Loucy (cell line): Measurements from ENCODE around the gene C14orf180.

Experiments used
- H2AFZ ChIP-seq: fragments of 200-600 bp; sonication (generic); 2 replicates; pipeline ENCODE4 v1.6.0; 2016; ENCODE audit warnings: antibody characterized with exemption, mild to moderate bottlenecking, low read length, moderate library complexity
- H3F3A ChIP-seq: fragments of 200-600 bp; 2 replicates; pipeline ENCODE4 v1.6.0; 2016; ENCODE audit warnings: antibody characterized with exemption, low read depth, mild to moderate bottlenecking
- H3K27me3 ChIP-seq: fragments of 200-600 bp; sonication (generic); 2 replicates; pipeline ENCODE4 v1.6.1; 2014; ENCODE audit warnings: low read length, mild to moderate bottlenecking; ENCODE audit not compliant: insufficient read depth, poor library complexity, severe bottlenecking
- H3K36me3 ChIP-seq: fragments of 200-600 bp; sonication (generic); 2 replicates; pipeline ENCODE4 v1.6.1; 2016; ENCODE audit warnings: low read length; ENCODE audit not compliant: insufficient read depth
- H3K4me1 ChIP-seq: fragments of 200-600 bp; sonication (generic); 2 replicates; pipeline ENCODE4 v1.5.1; 2014; ENCODE audit warnings: low read length, mild to moderate bottlenecking; ENCODE audit not compliant: insufficient read depth, poor library complexity, severe bottlenecking
- H3K4me2 ChIP-seq: fragments of 200-600 bp; sonication (generic); 2 replicates; pipeline ENCODE4 v1.6.0; 2014; ENCODE audit warnings: antibody characterized with exemption, low read length, low read depth, mild to moderate bottlenecking; ENCODE audit not compliant: poor library complexity, severe bottlenecking
- H3K4me3 ChIP-seq: fragments of 200-600 bp; sonication (generic); 2 replicates; pipeline ENCODE4 v1.5.1; 2014; ENCODE audit warnings: low read length, mild to moderate bottlenecking, mixed read lengths; ENCODE audit not compliant: poor library complexity, severe bottlenecking
- H3K79me2 ChIP-seq: fragments of 200-600 bp; sonication (generic); 2 replicates; pipeline ENCODE4 v1.6.1; 2014; ENCODE audit warnings: low read length; ENCODE audit not compliant: insufficient read depth
- H3K9ac ChIP-seq: fragments of 200-600 bp; sonication (generic); 2 replicates; pipeline ENCODE4 v1.6.0; 2014; ENCODE audit warnings: mild to moderate bottlenecking, low read depth, low read length, moderate library complexity; ENCODE audit not compliant: poor library complexity, severe bottlenecking
- H3K9me2 ChIP-seq: fragments of 200-600 bp; sonication (generic); replicated peaks from 2 replicates; pipeline ENCODE4 v1.6.1; 2016; ENCODE audit warnings: low read depth, low read length, mixed read lengths
- H3K9me3 ChIP-seq: fragments of 200-600 bp; sonication (generic); 2 replicates; pipeline ENCODE4 v1.6.1; 2014; ENCODE audit warnings: mild to moderate bottlenecking, antibody characterized with exemption, low read length, low read depth; ENCODE audit not compliant: insufficient read depth
- H4K20me1 ChIP-seq: fragments of 200-600 bp; sonication (generic); 2 replicates; pipeline ENCODE4 v1.6.0; 2014; ENCODE audit warnings: antibody characterized with exemption, low read length, mild to moderate bottlenecking; ENCODE audit not compliant: insufficient read depth, poor library complexity, severe bottlenecking
- CTCF ChIP-seq: fragments of 200-600 bp; sonication (generic); conservative IDR thresholded peaks from 2 replicates; pipeline ENCODE4 v1.5.1; 2014; ENCODE audit warnings: mild to moderate bottlenecking, antibody characterized with exemption, low read length
- EZH2phosphoT487 ChIP-seq: fragments of 200-600 bp; IDR thresholded peaks from 2 replicates; pipeline ENCODE4 v1.6.1; 2018; ENCODE audit warnings: antibody characterized with exemption, mild to moderate bottlenecking, moderate library complexity, borderline replicate concordance

The C14orf180 gene

DNA sequence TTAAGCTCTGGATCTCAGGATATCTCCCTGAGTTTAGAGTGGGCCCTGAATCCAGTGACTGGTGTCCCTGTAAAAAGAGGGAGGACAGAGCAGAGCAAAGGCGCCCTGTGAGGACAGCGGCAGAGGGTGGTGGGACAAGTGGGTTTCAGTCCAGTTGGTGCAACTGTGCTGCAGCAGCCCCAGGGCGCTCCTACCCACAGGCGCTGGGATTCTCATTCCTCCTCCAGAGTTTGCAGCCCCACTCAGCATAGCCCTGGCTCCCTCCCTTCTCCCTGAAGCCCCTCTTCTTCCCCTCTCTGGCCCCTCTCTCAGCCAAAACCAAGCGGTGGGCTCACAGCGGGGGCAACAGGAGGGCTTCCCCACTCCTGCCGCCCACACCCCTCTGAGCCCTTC lies 23.4 kb downstream of the C14orf180 start:
- no peaks in the 10 kb centered on the region for H3F3A ChIP-seq
- no peaks in the 10 kb centered on the region for H4K20me1 ChIP-seq
- no peaks in the 10 kb centered on the region for H3K36me3 ChIP-seq
- H3K79me2 ChIP-seq, result no peaks in the 10 kb centered on the region
- no peaks in the 10 kb centered on the region for H3K4me1 ChIP-seq
- no peak overlapping the region for H3K4me3 ChIP-seq
- H3K27me3 ChIP-seq, result no peaks in the 10 kb centered on the region
- no peak overlapping the region for H3K4me2 ChIP-seq
- H3K9me3 ChIP-seq, result no peaks in the 10 kb centered on the region
- no peak overlapping the region for H3K9ac ChIP-seq
- TF ChIP-seq CTCF (no peak), EZH2phosphoT487 (no peak)
- H2AFZ ChIP-seq, result no peak overlapping the region
- no peaks in the 10 kb centered on the region for H3K9me2 ChIP-seq

GRCh38 chr14:104603711-104604401 lies 24.3 kb downstream of the C14orf180 start:
- Histone ChIP-seq H4K20me1 (no peaks in the 10 kb centered on the region), H3K9me2 (no peaks in the 10 kb centered on the region), H3K79me2 (no peaks in the 10 kb centered on the region), H3K9me3 (no peaks in the 10 kb centered on the region), H3K9ac (no peak overlapping the region), H3K4me1 (no peaks in the 10 kb centered on the region), H3K4me2 (no peak overlapping the region), H3K27me3 (no peaks in the 10 kb centered on the region), H3F3A (no peaks in the 10 kb centered on the region), H2AFZ (no peak overlapping the region), H3K4me3 (no peak overlapping the region), H3K36me3 (no peaks in the 10 kb centered on the region)
- TF ChIP-seq EZH2phosphoT487 (no peak), CTCF (no peak)

DNA sequence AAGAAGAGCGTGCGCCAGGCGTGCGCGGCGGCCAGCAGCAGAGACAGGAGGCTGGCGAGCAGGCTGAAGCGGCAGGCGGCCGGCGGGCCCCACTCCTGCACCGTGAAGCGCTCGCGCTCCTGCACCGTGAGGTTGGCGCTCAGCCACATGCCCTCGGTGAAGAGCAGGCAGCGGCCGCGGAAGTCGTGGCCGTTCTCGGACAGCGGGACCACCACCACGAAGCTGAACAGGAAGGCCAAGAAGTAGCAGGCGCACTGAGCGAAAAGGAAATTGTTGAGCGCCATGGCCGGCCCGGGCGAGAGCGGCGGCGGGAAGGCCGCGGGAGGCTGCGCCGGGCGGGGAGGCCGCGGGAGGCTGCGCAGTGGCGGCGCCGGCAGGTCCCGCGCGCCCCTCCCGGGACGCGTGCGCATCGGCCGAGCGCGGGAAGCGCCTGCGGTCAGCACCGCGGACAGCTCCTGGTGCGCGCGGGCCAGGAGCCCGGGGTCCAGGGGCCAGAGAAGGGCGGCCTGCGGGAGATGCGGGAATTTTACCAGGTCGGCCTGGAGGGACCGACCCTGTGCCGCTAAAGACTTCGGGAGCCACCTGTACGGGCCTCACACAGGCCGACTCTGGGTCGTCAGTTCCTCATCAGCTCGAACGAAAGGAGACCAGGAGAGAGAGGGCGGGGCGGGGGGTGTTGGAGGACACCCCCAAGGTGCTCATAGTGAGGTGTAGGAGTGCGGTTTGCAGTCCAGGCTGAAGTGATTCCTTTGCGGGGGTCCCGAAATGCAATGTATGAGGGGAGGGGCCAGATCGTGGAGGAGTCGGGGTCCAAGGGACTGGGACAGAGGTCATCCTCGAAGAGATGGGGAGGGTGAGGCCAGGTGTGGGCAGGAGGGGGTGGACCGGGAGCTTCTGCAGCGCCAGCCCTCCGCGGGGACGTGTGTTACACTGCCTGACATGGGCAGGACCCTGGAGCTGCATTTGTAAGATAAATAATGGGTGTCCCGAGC lies 25.2 kb downstream of the C14orf180 start, which contains the start of gene TMEM179:
Gene TMEM179 (minus strand): TSS at position 315 of the 992 bp plus-strand sequence. CDS start 31 bp downstream, at position 284.
- no peaks in the 10 kb centered on the region for H4K20me1 ChIP-seq
- no peak within 1 kb of the TSS for H3K4me2 ChIP-seq
- no peaks in the 10 kb centered on the region for H3K9me3 ChIP-seq
- H2AFZ ChIP-seq, result no peak within 1 kb of the TSS
- H3K79me2 ChIP-seq, result no peaks in the 10 kb centered on the region
- H3F3A ChIP-seq, result no peaks in the 10 kb centered on the region
- TF ChIP-seq CTCF, result no peak
- no peak for TF ChIP-seq EZH2phosphoT487
- no peaks in the 10 kb centered on the region for H3K4me1 ChIP-seq
- no peaks in the 10 kb centered on the region for H3K36me3 ChIP-seq
- H3K27me3 ChIP-seq, result no peaks in the 10 kb centered on the region
- no peak within 1 kb of the TSS for H3K9ac ChIP-seq
- H3K4me3 ChIP-seq, result no peak within 1 kb of the TSS
- no peaks in the 10 kb centered on the region for H3K9me2 ChIP-seq
